GM18499 (cell line): ENCODE results near the gene CACNG4.

Experiments
- ATAC-seq: cut with Tn5 transposase; IDR thresholded peaks from one replicate; pipeline ENCODE4 v1.9.1; 2021; ENCODE audit warnings: moderate number of reproducible peaks; ENCODE audit not compliant: insufficient read depth, unreplicated experiment

The CACNG4 gene

DNA sequence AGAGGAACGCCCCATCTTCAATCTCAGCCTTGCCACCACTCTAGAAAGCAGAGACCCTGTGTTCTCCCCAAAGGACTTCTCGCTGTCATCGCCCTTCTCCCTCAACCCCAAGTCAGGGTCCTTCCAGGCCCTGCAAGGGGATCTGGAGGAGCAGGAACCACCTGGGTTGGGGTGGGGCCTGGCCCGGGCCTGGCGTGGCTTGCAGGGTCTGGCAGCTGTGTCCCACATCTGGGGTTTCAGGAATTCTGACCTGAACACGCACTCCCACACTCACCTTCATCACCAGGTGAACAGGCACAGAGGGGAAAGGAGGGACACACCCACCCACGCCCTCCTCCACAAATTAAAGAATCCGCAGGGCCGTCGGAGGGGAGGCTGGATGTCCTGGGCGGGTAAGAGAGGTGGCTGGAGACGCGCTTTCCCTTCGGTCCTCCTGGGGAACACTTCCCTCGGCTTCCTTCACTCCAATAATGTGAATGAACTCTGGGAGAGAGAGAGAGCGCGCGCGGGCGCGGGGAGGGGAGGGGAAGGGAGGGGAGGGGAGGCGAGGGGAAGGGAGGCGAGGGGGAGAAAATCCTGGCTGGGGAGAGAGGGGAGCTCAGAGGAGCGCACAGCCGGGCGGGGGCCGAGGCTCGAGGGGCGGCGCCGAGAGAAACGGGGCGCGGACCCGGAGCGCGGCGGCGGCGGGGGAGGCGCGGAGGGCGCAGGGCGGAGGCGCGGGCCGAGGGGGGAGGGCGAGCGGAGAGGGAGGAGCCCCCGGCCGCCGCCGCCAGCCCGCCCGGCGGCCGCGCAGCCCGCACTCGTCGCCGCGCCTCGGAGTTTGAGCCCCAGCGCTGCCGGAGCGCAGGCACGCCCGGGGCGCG, at the start of gene CACNG4:
CACNG4 (plus strand) TSS at position 799 of the 863 bp plus-strand sequence. CDS start 205 bp downstream, outside the sequence.
- ATAC-seq = no peak

DNA sequence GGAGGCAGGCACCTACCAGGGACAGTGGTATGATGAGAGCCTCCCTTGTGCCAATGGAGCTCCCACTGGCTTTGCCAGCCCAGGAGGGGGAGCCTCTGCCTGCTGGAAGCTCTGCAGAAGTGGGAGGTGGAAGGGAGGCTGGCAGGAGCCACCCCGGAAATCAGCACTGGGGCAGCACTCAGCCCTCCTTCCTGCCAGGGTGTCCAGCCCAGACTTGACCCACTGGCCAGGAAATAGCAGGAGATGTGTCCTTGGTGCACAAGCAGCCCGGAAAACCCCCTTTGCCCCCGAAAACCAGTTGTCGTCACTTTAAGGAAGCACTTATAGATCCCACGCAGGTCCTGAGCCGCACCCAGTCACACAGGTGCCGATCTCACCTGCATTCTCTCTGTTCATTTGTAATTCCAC, 49.3 kb upstream of the CACNG4 start:
- no peak for ATAC-seq

DNA sequence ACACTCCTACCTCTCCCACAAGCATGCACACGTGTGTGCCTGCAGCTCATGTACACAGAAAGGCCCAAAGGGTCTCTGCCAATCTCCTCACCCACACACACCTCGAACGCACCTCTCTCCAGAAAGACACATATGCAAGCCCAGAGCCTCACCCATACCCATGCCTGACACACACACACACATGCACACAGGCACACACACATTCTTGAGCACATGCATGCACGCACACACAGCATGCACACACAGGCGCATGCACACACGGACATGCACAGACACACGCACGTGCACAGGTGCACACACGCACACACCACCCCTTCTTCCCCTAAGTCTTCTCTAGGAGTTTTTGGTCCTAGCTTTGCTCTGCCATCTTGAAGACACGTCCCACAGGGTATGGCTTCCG, 48.7 kb upstream of the CACNG4 start:
- ATAC-seq = no peak

DNA sequence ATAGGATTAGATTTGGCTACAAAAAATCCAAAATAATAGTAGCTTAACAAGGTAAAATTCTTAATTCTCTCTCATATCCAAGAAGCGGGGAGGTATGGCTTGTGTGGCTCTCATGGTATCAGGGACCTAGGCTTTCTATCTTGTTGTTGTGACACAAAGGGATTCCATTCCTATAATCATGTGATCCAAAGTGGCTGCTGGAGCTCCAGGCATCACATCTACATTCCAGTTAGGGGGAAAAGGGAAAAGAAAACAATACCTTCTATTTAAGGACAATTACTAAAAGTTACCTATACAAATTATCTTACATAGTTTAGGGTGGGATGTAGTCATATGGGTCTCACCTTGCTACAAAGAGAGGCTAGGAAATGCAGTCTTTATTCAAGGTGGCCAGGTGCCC, 47.6 kb upstream of the CACNG4 start:
- ATAC-seq = no peak

DNA sequence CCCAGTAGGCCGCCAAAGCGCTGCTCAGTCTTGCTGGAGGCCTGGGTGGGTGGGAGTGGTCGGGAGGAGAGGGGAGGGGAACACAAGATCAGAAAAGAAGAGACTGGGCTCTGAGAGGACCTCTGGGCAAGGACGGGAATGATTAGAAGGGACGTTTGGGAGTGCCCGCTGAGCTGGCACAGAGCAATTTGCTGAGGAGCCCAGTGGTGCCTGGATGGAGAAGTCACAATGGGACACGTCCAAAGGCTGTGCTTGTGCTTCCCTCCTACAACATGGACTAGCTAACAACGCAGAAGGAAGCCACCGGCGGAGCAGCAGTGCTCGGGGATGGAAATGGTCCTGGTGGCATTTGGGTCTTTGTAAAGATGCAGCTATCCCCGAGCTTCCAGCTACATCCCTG, 45.6 kb upstream of the CACNG4 start:
- ATAC-seq = no peak

DNA sequence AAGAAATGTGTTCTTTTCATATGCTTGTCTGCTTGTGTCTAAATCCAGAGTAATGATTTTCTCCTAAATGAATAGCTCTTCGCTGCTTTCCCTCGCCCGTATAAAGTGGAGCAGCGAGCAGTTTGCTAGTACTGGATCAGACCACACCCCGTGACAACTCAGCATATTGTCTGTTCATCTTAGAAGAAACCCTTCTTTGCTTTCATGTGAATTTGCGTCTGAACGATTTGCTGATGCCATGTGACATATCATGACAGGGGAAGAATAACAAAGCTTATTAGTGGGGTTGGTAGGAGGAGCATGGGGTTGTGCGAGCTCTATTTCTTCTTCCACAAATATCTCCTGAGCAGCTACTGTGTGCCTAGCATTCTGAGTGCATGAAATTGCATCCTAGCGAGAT, 44.1 kb upstream of the CACNG4 start:
- ATAC-seq = no peak

DNA sequence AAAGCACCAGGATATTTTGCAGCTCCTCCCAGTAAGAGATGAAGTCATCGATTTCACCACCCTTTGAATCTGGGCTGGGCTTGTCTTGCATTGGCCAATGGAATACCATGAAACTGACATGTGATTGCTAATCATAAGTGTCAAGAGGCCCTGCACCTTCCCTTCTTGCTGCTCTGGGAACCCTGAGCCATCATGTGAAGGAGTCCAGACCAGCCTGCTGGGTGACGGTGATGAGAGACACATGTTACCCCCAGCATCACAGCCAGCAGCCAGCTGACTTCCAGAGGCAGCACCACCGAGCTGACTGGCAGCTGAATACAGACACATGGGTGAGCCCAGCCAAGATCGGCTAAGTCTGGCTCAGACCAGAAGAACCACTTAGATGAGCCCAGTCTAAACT, 43.6 kb upstream of the CACNG4 start:
- no peak for ATAC-seq

DNA sequence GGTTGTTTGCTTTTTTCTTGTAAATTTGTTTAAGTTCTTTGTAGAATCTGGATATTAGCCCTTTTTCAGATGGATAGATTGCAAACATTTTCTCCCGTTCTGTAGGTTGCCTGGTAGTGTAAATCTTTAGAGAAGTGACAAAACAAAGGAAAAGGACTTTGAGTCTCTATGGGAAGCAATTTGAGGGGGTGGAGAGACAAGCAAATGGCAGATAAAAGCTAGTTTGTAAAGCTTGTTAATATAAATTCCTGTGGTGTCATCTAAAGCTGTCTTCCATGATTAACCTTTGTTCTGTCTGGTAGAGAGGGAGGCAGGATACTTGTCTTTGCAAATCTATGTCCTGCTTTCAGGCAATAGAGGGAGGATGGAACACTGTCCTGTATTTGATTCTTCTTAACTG, 40.6 kb upstream of the CACNG4 start:
- ATAC-seq = no peak

DNA sequence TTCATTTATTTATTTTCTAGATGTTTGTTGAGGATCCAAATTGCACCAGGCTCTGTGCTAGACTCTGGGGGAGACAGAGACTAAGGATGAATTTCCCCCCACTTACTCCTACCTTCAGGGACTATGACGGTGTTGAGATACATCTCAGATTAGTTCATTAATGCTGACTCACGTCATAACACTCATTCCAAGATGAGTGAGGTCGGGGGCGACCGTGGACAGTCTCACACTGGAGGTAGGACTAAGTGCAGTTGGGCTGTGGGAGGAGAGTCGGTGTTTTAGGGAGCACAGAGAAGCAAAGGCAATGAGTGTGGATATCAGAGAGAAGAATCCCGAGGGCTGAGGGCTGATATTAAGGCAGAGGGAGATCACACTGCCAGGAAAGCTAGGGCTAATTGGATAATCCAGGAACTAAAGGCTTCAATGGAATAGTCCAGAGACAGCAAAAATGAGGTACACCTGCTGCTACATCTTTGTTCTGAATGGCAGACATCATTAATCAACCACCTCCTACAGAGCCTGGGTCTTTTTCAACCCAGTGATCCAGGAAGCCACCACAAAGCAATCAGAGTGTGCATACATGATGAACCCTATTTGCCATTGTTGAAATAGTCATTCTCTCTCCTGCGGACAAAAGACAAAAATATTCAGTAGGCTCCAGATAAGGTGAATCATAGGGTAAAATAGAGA, 38.6 kb upstream of the CACNG4 start:
- ATAC-seq = no peak

DNA sequence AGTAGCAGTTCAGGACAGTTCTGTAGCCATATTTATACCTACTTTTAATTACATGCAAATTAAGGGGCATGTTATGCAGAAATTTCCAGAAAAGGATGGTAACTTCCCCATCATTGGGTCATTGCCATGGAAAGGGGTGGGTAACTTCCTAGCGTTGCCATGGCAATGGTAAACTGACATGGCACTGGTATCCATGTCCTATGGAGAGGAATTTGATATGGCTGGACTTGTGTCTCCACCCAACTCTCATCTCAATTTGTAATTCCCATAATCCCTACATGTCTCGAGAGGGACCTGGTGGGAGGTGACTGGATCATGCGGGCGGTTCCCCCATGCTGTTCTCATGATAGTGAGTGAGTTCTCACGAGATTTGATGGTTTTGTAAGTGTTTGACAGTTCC, 35.6 kb upstream of the CACNG4 start:
- ATAC-seq = no peak

DNA sequence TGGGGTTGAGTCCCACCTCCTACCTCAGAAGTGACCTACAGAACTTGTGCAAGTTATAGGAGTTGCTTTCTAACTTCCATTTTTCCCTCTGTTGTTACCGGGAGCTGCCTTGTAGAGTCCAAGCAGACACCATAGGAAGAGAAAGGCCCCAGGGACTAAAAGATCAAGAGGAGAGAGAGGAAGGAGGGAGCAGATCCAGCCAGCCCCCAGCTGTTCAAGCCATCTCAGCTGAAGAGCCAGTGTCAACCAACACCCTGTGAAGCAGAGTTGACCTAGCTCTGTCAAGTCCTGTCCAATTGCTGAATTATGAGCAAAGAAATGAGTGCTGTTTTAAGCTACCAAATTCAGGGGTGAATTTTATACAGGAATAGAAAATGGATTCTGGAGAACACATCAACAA, 34.9 kb upstream of the CACNG4 start:
- ATAC-seq = no peak

DNA sequence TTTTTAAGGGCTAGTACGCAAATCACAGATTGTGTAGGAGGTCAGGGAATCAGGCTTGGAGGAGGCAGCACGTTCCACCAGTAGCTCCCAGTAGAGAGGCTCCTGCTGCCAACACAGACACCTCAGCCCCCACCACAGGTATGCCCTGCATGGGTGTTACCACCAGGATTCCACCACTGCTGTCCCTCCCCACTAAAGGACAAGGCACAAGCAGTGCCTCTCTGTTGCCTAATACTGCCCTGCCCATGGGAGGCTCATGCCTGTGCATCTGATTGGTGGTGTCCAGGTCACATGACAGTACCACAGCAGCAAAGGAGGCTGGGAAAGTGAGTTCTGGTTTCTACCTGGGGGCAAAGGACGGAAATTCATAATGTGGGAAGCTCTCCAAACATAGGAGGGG, 33.6 kb upstream of the CACNG4 start:
- no peak for ATAC-seq

DNA sequence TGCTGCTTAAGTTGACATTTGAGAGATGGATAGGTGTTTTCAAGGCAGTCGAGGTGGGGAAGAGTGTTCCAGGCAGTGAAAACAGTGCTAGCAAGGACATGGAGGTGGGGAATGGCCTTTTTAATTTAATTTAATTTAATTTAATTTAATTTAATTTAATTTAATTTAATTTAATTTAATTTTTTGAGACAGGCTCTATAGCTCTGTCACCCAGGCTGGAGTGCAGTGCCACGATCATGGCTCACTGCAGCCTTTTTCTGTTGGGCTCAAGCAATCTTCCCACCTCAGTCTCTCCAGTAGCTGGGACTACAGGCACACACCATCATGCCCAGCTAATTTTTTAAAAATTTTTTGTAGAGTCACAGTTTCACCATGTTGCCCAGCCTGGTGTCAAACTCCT, 32.2 kb upstream of the CACNG4 start:
- ATAC-seq = no peak

DNA sequence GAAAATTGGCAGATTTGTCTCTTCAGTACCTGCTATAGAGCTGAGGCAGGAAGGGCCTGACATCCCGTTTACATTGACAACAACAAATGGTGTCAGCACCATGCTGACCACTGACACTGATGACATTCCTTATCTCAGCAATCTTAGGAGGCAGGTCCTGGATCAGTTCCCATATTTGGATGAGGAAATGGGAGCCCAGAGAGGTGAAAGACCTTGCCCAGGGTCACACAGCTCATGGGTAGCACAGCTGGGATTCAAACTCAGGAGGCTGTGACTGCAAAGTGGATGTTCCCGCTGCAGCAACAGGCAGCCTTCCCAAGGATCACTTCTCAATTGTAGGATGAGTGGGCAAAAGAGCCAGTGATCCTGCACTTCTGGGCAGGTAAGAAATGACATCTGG, 30.5 kb upstream of the CACNG4 start:
- no peak for ATAC-seq

DNA sequence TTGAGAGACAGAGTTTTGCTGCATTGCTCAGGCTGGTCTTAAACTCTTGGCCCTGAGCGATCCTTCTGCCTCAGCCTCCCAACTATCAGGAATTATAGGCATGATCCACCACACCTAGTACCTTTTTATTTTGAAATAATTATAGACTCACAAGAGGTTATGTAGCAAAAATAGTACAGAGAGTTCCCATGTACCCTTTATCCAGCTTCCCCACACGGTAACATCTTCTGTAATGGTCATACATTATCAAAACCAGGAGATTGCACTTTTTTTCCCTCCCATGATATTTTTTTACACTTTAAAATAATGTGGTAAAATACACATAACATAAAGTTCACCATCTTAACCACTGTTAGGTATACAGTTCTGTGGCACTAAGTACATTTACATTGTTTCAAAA, 28.8 kb upstream of the CACNG4 start:
- no peak for ATAC-seq

DNA sequence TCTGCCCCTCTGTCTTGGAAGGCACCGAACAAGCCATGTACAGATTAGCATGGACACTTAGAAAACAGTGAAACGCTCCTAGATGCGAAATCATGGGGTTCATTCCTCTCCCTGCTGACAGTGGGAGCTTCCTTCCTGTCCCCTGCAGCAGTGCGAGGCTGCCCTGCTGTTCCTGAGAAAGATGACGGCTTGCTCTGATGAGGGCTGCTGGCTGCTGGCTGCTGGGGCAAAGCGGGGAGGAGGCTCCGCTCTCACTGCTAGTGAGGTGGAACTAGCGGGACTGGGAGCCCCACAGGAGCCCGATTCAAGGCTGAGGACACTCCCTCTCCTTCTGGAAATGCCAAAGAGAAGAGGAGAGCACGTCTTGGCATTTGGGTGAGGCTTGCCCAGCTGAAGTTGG, 25.9 kb upstream of the CACNG4 start:
- ATAC-seq = no peak

DNA sequence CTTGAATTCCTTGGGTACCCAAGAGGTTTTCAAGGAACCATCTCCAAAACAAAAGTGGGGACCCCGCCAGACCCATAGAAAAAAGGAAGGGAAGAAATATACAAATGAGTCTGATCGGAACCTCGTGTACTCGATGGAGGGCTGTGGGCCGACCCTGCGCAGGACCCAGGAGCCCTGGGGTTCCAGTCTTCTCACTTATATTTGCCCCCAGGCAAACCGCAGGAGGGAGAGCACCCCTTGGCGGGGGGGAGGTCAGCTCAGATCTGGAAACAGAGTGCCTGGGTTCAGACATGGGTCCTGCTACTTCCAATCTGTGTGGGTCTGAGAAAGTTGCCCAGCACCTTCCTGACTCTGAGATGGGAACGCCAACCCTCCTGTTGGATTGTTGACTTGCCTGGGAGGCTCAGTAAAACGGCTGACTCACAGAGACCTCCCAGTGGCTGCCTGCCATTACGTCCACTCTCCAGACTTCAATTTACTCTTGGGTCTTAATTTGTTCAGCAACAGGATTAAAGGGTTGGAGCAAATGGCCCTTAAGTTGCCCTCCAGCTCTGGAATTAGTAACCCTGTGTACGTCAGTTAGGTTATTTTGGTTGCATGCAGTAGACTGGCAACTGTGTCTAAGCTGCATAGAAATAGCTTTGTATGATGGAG, 24.9 kb upstream of the CACNG4 start:
- ATAC-seq = no peak

DNA sequence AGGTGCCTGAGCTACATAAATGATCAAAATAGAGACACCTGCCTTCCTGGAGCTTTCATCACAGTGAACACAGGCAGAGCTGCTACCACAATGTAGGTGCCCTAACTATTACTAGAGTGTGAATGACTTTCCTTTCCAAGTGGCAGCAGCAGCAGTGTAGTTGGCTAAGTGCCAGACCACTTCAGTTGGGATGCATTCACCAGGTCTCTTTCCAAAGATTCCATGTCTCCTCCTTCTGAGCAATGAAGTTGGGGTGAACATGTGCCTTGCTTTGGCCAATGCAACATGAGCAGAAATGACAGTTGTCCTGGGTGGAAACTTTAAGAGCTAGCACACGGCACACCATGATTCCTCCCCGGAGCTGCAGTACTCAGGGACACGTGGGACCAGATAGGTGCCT, 23.3 kb upstream of the CACNG4 start:
- ATAC-seq = no peak

DNA sequence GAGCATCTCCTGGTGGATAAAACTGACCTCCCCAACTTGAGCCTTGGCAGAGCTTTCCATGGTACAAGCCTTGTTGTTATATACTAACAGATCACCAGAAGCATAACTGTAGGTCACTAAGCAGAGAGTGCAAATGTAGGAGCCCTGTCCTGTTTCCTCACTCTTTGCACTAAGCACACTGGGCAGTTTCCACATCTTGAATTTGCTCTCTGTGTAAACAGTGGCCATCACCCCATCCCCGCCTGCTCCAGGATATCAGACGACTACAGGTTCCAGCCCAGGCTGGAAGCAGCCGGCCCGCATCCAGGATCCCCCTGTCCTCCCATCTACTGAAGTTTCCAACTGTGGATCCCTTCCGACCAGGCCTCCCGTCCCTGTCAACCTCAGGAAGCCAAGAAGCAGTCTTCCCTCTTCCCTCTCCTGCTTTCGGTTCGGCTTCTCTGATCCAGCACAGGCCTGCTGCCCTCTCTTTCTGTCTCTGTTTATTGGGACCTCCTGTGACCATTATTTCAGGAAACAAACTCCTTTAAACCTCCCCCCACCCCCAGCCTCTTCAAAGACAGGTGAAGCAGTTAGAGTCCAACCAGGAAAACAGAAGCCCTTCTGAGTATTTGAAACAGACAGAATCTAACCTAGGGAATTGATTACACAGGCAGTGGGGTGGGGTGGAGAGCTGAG, 22.6 kb upstream of the CACNG4 start:
- no peak for ATAC-seq

DNA sequence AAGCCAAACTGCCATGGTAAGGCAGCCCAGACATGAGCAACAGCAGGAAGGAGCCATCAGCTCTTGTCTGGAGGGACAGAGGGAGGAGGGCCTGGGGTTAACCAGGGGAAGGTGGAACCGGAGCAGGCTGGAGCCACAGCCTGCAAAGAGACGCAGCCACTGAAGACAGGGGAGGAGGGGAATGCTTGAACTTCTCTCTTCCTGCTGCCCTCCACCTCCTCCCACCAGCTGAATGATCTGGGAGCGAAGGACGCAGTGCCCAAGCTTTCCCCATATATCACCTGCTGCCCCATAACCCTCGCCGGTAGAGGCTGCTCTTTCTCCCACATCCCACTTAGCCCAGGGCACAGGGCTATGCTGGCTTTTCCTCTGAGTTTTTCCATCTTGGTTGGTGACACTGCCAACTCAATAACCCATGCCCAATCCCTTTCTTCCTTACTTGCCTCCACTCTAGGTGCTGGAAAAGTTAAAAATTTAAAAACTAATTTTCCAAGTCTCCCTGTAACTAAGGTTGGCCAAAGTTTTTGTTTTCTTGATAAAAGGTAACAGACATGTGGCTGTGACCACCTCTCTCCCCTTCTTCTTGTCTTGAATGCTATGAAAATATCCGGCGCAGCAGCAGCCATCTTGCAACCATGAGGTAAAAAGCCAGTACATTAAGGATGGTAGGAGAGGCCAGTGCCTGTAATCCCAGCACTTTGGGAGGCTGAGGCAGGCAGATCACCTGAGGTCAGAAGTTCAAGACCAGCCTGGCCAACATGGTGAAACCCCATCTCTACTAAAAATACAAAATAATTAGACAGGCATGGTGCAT, 21.8 kb upstream of the CACNG4 start:
- ATAC-seq = no peak
